Measurements from ENCODE around the gene MYO15A. TPM values are rescaled to one million over a fixed set of nuclear protein-coding genes. Genes with fewer than 3 reads are reported as not detected.

The MYO15A gene
- total RNA-seq, 4 donors from 2014 or later, result 1.1 to 4.2 (median 1.2) TPM

GRCh38 chr17:18155179-18155578 lies 46.6 kb downstream of the MYO15A start:
- TF ChIP-seq, protein P1, sequence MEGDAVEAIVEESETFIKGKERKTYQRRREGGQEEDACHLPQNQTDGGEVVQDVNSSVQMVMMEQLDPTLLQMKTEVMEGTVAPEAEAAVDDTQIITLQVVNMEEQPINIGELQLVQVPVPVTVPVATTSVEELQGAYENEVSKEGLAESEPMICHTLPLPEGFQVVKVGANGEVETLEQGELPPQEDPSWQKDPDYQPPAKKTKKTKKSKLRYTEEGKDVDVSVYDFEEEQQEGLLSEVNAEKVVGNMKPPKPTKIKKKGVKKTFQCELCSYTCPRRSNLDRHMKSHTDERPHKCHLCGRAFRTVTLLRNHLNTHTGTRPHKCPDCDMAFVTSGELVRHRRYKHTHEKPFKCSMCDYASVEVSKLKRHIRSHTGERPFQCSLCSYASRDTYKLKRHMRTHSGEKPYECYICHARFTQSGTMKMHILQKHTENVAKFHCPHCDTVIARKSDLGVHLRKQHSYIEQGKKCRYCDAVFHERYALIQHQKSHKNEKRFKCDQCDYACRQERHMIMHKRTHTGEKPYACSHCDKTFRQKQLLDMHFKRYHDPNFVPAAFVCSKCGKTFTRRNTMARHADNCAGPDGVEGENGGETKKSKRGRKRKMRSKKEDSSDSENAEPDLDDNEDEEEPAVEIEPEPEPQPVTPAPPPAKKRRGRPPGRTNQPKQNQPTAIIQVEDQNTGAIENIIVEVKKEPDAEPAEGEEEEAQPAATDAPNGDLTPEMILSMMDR (IDR thresholded peaks at IDR 0.05), result no peak
- TF ChIP-seq POLR2A (IDR thresholded peaks at IDR 0.05) (no peak), EP300 (IDR thresholded peaks at IDR 0.05; ENCODE audit: low read depth) (no peak), POLR2AphosphoS5 (IDR thresholded peaks at IDR 0.05) (no peak)
- Histone ChIP-seq H3K4me1 (peaks cover 9 to 15% (median 10%) of the 10 kb centered on the region in 4 donors), H3K27ac (no peak overlapping the region), H3K9me3 (no peaks in the 10 kb centered on the region), H3K36me3 (no peaks in the 10 kb centered on the region), H3K4me3 (no peak overlapping the region), H3K27me3 (no peaks in the 10 kb centered on the region)
- in situ Hi-C loops (cut with MboI; ENCODE audit: low pct_ligation_motif_present in 1 of 4, low pct_unique_long_range_greater_than_20kb in 1 of 4, low sequenced_read_pairs in 3 of 4) (no loop called here), intact Hi-C loops (cut with DNase I; ENCODE audit: low total_unique reads) (no loop called here)
- WGBS, 2 donors (ENCODE audit: low coverage in 1 of 2), result 91 to 100% methylated on average over 1 to 14 of the region's 14 CpGs
- no peak for DNase-seq

DNA sequence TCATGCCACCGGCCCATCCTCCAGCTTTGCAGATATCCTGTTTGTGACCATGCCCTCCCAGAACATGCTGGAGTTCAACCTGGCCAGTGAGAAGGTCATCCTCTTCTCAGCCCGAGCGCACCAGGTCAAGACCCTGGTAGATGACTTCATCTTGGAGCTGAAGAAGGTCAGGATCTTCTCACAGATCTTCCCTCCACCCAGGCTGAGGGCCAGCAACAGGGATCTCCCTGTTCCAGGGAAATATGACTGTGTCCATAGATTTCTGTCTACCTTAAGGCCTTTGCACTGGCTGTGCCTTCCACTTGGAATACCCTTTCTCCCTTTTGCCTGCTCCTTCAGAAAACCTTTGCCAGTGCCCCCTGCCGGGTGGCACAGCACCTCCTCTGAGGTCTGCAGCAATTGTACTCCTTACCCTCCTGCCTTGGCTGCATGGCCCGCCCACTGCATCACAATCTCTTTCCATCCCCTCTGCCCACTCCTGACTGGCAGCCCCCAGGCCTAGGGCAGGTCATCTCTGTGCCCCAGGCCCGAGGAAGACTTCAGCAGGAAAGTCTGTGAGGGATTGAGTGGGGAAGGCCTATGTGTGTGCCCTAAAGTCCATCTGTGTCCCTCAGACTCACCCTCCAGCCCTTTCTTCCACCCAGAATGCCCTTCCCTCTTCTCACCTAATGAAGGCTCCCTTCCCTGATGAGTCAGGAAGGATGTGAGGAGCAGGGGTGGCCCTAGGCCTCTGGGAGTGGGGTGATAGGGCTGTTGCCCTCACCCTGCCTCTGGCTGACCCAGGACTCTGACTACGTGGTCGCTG lies 47.8 kb downstream of the MYO15A start:
- Histone ChIP-seq H3K27ac (no peak overlapping the region), H3K27me3 (no peaks in the 10 kb centered on the region), H3K4me3 (no peak overlapping the region), H3K4me1 (peaks cover 9 to 15% (median 10%) of the 10 kb centered on the region in 4 donors), H3K36me3 (no peaks in the 10 kb centered on the region), H3K9me3 (no peaks in the 10 kb centered on the region)
- WGBS, 2 donors (ENCODE audit: low coverage in 1 of 2), result 73 to 78% methylated on average over 3 to 8 of the region's 8 CpGs
- DNase-seq, result no peak
- in situ Hi-C loops (cut with MboI; ENCODE audit: low pct_ligation_motif_present in 1 of 4, low pct_unique_long_range_greater_than_20kb in 1 of 4, low sequenced_read_pairs in 3 of 4), result no loop called here
- TF ChIP-seq POLR2A (IDR thresholded peaks at IDR 0.05) (no peak), POLR2AphosphoS5 (IDR thresholded peaks at IDR 0.05) (no peak), EP300 (IDR thresholded peaks at IDR 0.05; ENCODE audit: low read depth) (no peak)
- TF ChIP-seq, protein P1 (IDR thresholded peaks at IDR 0.05), result no peak
- intact Hi-C loops (cut with DNase I; ENCODE audit: low total_unique reads), result no loop called here

DNA sequence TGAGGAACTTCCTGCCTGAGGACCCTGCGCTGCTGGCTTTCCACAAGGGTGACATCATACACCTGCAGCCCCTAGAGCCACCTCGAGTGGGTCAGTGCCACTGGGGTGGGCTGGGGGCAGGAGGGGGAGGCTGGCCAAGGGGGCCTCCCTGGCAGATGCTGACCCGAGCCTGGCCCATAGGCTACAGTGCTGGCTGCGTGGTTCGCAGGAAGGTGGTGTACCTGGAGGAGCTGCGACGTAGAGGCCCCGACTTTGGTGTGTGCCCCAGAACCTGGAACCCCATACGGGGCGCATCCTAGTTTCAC lies 48.4 kb downstream of the MYO15A start:
- H3K27ac ChIP-seq, result no peak overlapping the region
- intact Hi-C loops (cut with DNase I; ENCODE audit: low total_unique reads), result no loop called here
- no peak overlapping the region for H3K4me3 ChIP-seq
- in situ Hi-C loops (cut with MboI; ENCODE audit: low pct_ligation_motif_present in 1 of 4, low pct_unique_long_range_greater_than_20kb in 1 of 4, low sequenced_read_pairs in 3 of 4), result no loop called here
- peaks cover 9 to 15% (median 10%) of the 10 kb centered on the region in 4 donors for H3K4me1 ChIP-seq
- H3K36me3 ChIP-seq, result no peaks in the 10 kb centered on the region
- WGBS, 2 donors (ENCODE audit: low coverage in 1 of 2), result 91% methylated on average over 10 of the region's 10 CpGs; no CpG with 5 or more reads in 1 of the 2 donors
- DNase-seq, result no peak
- H3K9me3 ChIP-seq, result no peaks in the 10 kb centered on the region
- TF ChIP-seq, protein P1 (IDR thresholded peaks at IDR 0.05), result no peak
- TF ChIP-seq POLR2AphosphoS5 (IDR thresholded peaks at IDR 0.05), result no peak
- no peak for TF ChIP-seq POLR2A (IDR thresholded peaks at IDR 0.05)
- no peak for TF ChIP-seq EP300 (IDR thresholded peaks at IDR 0.05; ENCODE audit: low read depth)
- no peaks in the 10 kb centered on the region for H3K27me3 ChIP-seq

DNA sequence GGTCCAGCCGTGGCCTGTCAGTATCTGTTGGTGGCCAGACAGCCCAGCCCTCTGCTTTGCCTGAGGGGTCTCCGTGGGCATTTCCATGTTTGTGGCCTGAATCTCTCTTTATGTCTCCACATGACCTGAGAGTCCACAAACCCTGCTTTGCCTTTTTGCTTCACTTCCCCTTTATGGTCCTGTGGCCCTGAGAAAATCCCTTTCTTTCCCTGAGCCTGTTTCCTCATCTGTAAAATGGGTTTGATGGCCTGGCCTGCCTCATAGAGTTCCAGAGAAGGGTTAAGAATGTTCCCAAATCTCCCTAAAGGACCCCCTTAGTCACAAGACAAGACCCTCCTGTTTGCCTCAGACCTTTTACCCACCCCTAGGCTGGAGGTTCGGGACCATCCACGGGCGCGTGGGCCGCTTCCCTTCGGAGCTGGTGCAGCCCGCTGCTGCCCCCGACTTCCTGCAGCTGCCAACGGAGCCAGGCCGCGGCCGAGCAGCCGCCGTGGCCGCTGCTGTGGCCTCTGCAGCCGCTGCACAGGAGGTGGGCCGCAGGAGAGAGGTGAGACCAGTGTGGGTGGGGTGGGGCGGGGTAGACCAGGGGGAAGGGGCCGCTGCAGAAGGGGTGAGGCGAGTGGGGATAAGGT lies 48.9 kb downstream of the MYO15A start:
- in situ Hi-C loops (cut with MboI; ENCODE audit: low pct_ligation_motif_present in 1 of 4, low pct_unique_long_range_greater_than_20kb in 1 of 4, low sequenced_read_pairs in 3 of 4), result no loop called here
- H3K9me3 ChIP-seq, result no peaks in the 10 kb centered on the region
- WGBS, 2 donors (ENCODE audit: low coverage in 1 of 2), result 61 to 80% methylated on average over 1 to 11 of the region's 22 CpGs
- intact Hi-C loops (cut with DNase I; ENCODE audit: low total_unique reads), result no loop called here
- no peak for TF ChIP-seq POLR2A (IDR thresholded peaks at IDR 0.05)
- TF ChIP-seq POLR2AphosphoS5 (IDR thresholded peaks at IDR 0.05), result no peak
- TF ChIP-seq, protein P1 (IDR thresholded peaks at IDR 0.05), result no peak
- no peak for TF ChIP-seq EP300 (IDR thresholded peaks at IDR 0.05; ENCODE audit: low read depth)
- no peak for DNase-seq
- H3K4me1 ChIP-seq, result peaks cover 9 to 15% (median 10%) of the 10 kb centered on the region in 4 donors
- H3K36me3 ChIP-seq, result no peaks in the 10 kb centered on the region
- peak overlapping the region in 3 of 4 donors; percentile 26 to 66 (median 61) for H3K27ac ChIP-seq
- no peaks in the 10 kb centered on the region for H3K27me3 ChIP-seq
- no peak overlapping the region for H3K4me3 ChIP-seq
